ENCODE results near the gene PRKAR2B.
"Not testable (repeated sequence)": the region's sequence is repeated elsewhere in the genome, so short reads cannot be mapped to it uniquely, and the experiment has no call there.

Gene PRKAR2B

DNA sequence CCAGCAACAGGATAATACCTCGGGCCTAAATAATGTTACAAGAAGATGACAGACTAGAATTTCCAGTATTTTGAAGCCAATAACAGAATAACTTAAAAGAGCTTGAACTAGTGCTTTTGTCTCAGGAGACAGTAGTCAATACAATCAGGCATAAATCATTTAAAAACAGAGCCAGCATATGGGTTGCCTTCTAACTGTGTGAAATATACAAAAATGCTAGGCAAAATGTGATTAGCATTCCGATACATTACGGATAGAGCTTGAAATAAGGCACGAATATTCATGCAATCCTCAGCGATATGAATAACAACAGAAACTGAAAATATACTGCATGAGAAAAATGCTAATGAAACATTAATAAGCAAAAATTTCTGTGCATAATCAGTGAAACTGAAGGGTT lies 18.3 kb upstream of the PRKAR2B start:
- DNase-seq (ENCODE audit: low read depth in 2 of 3, low spot score in 1 of 3) = no peak

DNA sequence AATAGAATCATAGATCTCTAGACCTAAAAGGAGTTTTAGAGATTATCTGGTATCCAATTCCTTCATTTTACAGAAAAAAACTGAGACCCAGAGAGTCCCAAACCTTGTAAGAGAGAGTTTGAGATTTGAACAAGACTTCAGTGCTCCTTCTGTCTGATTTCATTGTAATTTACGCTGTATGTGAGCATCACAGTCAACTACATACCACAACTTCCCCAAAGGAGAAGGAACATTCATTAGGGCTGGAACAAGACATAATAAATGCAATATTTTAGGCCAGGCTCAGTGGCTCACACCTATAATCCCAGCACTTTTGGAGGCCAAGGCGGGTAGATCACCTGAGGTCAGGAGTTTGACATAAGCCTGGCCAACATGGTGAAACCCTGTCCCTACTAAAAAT lies 17.3 kb upstream of the PRKAR2B start:
- DNase-seq (ENCODE audit: low read depth in 2 of 3, low spot score in 1 of 3) = no peak

DNA sequence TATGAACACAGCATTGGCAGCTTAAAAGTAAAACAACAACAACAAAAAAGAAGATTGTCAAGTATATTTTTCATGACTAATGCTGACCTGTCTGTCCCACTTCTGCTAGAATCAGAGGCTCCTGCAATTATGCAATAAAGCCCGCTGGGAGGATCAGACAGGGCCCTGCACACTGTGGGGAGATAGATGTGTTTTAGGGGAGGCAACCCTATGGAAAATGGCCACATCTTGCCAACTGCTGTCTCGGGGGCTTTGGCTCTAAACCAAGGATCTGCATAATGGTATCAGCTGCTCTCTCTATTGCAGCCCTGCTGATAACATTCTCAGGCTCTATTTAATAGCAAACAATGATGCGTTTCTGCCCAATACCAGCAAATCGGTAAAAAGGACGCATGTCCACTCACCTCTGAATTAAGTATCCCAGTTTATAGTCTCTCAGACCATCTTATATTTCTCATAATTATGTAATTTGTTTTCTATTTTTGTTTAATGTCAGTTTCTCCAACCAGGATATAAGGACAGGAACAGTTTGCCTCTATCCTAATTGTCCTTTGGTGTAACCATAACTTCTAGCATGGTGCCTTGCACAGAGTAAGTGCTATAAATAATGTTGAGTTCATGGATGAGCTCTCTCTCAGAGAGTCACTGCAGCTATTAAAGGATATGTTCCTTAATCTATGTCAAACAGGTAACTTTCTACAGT lies 15.3 kb upstream of the PRKAR2B start:
- DNase-seq (ENCODE audit: low read depth in 2 of 3, low spot score in 1 of 3) = no peak

DNA sequence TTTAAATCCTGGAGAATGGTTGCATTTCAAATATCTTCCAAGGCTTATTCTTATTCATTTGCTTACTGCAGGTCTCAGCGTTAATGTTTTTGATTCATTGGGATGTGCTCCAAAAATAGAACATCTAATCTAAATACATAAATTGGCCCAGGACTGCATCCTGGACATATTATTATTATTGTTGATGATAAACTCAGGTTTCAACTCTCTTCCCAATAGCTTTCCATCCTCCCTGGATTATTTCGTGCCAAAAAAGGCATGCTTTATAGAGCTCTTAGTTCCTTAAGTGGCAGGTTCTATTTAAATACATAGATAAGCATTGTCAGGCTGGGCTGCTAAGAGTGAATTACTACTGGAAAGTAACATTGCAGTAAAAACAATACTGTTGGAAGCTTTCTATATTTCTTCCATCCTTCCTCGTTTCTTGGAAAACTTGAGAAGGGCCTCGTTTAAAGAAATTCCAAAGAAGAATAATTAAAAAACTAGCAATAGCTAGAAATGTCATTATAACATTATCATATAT lies 14.7 kb upstream of the PRKAR2B start:
- no peak for DNase-seq (ENCODE audit: low read depth in 2 of 3, low spot score in 1 of 3)

DNA sequence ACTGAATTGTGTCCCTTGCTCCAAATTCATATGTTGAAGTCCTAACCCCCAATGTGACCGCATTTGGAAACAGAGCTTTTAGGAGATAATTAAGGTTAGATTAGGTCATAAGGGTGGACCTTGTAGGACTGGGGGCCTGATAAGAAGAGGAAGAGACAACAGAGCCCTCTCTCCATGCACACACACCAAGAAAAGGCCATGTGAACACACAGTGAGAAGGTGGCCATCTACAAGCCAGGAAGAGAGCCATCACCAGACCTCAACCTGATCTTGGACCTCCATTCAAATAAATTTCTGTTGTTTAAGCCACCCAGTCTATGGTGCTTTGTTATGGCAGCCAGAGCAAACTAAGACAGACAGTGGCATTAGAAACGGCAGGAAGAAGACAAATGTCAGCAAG lies 12.5 kb upstream of the PRKAR2B start:
- DNase-seq (ENCODE audit: low read depth in 2 of 3, low spot score in 1 of 3) = no peak

DNA sequence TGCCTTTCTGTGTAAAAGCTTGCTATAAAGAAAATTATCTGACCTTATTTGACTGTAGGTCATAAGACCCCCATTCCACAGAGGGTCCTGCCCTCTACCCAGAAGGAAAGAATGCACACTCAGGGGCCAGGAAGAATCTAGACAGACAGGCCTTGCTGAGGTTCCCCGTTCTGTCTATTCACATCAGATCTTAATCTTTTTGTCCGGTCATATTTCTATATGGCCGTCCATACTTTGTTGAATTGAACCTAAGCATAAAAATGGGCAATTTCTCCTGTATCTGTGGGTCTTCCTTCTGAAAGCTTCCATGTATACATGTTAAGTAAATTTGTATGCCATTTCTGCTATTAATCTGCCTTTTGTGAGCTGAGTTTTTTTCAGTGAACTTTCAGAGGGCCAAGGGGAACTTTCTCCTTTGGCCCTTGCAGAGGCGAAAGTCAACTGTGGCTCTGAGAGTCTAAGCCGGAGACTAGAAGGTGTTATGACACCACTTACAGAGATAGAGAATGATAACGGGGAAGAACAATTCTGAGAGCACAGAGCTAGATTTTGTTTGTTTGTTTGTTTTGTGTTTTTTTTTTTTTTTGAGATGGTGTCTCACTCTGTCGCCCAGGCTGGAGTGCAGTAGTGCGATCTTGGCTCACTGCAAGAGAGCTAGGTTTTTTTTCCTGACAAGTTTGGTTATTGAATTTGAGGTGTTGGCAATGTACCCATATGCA lies 11.6 kb upstream of the PRKAR2B start:
- no peak for DNase-seq (ENCODE audit: low read depth in 2 of 3, low spot score in 1 of 3)

DNA sequence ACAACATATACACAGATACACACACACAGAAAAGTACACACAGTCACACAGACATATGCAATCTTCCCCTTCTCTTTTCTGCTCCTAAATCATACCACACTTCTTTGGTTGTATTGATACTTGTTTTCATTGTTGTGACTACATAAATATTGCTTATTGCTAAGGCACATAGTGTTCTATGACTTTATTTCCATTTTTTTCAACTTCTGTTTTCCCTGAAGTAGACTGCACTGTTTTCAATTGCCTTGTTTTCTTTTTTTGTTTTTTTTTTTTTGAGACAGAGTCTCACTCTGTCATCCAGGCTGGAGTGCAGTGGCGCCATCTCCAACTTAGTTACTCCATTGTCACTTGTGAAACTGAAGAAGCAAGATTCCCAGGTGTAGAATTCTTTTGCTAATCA lies 10.0 kb upstream of the PRKAR2B start:
- DNase-seq (ENCODE audit: low read depth in 2 of 3, low spot score in 1 of 3) = no peak

DNA sequence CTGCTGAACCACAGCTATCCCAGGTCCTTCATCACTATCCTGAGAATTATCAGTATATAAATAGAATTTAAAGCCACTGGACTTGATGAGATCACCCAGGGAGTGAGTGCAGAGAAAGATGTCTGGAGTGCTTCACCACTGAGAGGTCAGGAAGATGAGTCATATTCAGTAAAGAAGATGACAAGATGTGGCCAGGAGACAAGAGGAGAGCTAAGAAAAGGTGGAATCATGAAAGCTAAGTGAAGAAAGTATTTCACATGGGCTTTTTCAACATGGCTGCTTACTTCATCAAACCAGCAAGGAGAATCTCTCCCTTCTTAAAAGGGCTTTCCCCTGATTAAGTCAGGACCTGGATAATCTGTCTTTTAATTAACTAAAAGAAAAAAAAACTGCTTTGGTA lies 9.1 kb upstream of the PRKAR2B start:
- DNase-seq (ENCODE audit: low read depth in 2 of 3, low spot score in 1 of 3) = no peak

DNA sequence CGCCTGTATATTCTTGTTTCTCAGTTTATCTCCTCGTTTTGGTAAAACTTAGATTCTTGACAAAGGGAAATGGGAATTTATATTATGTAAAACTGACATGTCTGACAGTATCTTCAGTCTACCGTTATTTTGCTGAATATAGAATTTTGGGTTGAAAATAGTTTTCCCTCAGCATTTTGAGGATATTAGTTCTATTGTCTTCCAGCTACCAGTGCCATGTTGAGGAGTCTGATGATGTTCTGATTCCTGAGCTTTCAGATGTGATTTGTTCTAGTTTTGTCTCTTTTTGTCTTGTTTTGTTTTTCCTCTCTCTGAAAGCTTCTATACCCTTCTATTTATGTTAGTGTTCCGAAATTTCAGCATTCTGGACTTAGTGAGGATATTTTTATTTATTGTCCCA lies 8.0 kb upstream of the PRKAR2B start:
- DNase-seq (ENCODE audit: low read depth in 2 of 3, low spot score in 1 of 3) = no peak

DNA sequence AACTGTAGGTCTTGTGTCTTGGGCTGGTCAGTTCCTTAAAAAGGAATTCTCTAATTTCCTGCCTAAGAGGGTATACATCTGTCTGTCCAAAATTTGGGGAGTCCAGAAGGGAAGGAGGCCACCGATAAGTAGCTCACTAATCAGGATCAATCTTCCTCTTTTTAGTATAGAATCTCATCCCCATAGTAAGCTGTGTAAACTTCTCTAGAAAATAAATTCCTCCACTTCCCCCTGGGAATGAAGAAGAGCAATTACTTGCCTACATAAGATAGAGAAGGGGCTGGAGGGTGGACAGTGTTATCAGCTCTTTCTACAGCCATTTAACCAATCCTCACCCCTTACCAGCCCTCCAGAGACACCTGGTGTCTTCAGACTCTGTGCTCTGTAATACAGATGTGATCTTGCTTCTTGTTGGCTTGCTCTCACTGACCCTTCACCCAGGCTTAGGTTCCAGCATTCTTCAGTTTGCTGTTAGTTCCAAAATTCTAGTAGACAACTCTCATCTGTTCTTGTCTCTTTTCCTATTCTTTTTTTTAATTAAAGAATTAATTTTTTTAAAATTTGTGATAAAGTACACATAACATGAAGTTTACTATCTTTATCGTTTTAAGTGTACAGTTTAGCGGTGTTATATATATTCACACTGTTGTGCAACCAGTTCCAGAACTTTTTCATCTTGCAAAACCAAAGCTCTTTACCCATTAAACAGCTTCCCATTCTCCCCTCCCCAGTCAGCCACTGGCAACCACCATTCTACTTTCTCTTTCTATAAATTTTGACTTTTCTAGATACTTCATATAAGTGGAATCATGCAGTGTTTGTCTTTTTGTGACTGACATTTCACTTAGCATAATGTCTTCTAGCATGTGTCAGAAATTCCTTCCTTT lies 6.5 kb upstream of the PRKAR2B start:
- no peak for DNase-seq (ENCODE audit: low read depth in 2 of 3, low spot score in 1 of 3)

DNA sequence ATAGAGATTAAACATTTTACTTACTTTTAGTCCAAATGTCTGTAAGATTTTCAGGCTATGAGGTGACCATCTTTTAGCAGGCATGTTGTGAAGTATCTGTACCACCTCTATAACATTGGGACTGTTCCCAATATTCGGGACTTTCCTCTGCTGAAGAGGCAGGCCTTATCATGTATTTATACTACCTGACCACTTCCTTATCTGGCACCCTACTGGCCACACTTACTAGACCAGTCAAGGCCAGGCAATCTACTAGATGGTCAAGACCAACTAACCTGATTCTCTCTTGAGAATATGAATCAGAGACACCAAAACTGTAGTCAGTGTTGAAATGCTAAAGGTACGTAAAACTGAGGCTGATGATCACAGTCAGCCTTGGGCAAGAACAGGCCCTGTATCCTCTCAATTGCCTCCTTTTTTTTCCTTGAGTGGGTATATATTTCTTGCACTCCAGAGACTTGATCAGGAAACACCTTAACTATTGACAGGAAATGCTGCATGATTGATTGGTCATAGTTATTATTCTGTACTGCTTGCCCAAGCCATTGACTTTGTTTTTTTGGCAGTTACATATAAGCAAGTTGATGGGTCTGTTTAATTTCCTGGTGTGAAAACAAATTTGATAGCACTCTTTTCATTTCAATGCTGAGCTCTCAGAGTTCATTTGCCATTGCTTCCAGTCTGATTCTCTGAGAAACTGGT lies 5.2 kb upstream of the PRKAR2B start:
- no peak for DNase-seq (ENCODE audit: low read depth in 2 of 3, low spot score in 1 of 3)

DNA sequence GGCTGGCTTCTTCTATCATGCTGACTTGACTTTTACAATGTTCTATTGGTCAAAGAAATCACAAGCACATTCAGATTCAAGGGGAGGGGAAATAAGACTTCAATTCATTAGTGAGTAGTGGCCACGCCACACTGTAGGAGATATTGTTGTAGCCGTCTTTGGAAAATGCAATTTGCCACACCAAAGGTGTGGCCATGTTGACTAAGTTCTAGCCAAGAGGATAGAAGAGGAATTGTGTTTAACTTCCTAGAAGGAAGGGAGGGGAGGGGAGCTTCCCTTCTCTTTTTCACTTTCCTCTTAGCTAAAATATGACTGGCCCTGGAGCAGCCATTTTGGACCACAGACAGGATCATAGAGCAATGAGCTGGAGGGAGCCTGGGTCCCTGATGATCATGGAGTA lies 3.4 kb upstream of the PRKAR2B start:
- DNase-seq (ENCODE audit: low read depth in 2 of 3, low spot score in 1 of 3) = no peak

DNA sequence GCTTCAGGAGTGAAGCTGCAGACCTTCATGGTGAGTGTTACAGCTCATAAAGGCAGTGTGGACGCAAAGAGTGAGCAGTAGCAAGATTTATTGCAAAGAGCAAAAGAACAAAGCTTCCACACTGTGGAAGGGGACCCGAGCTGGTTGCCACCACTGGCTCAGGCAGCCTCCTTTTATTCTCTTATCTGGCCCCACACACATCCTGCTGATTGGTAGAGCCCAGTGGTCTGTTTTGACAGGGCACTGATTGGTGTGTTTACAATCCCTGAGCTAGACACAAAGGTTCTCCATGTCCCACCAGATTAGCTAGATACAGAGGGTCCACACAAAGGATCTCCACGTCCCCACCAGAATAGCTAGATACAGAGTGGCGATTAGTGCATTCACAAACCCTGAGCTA lies 2.7 kb upstream of the PRKAR2B start:
- DNase-seq (ENCODE audit: low read depth in 2 of 3, low spot score in 1 of 3) = not testable (repeated sequence)

DNA sequence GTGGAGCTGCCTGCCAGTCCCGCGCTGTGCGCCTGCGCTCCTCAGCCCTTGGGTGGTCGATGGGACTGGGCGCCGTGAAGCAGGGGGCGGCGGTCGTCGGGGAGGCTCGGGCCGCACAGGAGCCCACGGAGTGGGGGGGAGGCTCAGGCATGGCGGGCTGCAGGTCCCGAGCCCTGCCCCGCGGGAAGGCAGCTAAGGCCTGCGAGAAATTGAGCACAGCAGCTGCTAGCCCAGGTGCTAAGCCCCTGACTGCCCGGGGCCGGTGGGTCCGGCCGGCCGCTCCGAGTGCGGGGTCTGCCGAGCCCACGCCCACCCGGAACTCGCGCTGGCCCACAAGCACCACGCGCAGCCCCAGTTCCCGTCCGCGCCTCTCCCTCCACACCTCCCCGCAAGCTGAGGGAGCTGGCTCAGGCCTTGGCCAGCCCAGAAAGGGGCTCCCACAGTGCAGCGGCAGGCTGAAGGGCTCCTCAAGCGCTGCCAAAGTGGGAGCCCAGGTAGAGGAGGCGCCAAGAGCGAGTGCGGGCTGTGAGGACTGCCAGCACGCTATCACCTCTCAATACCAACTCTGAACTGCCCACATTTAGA lies 2.1 kb upstream of the PRKAR2B start:
- not testable (repeated sequence) for DNase-seq (ENCODE audit: low read depth in 2 of 3, low spot score in 1 of 3)

DNA sequence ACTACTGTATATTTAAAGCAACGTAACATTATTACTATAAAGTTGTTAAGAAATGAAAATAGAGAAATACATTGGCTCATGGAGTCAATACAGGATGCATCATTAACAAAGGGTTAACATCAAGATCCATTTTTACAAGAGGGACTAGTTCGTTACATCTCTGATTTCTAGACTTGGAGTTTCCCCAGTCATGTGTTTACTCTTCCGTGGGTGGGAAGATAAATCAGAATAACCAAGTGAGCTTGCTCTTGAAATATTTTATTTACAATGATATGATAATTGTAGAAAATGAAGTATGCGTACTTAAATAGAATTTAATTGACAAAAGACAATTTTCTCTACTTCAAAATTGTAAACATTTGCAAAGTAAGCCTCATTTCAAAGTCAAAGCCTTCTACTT lies 1.0 kb upstream of the PRKAR2B start:
- no peak for DNase-seq (ENCODE audit: low read depth in 2 of 3, low spot score in 1 of 3)

DNA sequence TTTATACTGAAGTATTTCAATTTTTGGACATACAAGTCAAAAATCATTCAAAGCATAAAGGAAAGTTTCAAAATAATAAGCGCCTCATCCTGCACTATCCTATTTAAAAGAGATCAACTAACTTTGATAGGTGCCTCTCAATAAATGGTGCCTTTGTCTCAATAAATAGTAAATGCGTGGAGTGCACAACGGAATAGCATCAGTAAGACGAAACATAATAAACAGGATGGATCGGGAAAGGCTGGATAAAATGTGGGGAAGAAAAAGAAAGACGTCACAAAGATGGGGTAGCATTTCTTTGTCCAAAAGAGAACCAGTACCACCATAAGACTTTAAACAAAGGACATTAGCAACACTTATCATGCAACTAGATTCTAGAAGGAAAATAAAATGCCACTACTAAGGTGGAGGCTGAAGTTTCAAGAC lies 571 bp upstream of the PRKAR2B start:
- DNase-seq (ENCODE audit: low read depth in 2 of 3, low spot score in 1 of 3) = no peak

DNA sequence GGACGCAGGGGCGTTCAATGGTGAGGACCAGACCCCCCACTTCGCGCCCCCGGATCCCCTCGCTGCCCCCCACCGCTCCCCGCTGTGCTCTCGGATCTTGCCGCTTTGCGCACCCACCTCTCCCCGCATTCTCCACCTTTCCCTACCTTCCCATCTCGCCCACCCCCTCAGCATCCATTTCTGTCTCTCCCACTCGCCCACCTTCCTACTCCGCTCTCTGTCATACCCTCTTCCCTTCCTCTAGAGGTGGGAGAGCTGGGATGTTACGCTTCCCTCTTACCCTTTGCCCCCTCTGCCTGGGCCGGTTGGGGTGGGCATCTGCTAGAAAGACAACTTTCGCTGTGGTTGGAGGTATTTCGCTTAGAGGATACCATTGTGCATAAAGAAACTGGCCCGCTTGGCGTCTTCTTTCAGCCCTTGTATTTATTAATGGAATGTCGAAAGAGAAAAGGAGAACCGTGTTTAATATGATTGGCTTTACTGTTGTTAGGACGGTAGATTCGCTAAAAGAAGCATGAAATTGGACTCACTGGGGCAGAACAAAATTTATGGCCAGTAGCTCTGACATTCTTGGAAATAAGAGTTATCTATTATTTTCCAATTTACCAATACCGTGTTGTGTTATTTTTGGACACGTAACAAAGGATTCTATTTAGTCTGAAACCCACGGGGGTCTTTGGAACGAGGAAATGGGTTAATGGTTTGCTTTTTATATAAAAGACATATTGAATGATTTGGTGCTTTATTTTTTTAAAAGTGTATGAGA lies 873 bp downstream of the PRKAR2B start:
- no peak for DNase-seq (ENCODE audit: low read depth in 2 of 3, low spot score in 1 of 3)

DNA sequence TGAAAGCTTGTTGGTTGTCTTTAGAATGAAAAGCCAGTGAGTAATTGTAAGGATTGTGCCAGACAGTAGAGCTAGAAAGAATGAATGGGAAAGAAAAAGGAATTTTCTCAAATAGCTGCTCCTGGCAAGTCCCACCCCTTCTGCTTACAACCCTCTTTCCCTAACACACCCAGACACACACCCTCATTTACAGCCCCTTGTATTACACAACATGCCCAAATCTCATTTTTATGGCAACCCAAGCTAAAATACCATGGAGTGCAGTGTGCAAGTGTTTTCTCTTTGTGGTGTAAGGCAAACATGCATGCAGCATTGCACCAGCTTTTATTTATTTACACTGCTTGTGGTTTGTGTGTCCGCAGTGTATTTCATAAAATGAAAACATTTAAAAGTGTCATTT lies 1.5 kb downstream of the PRKAR2B start:
- no peak for DNase-seq (ENCODE audit: low read depth in 2 of 3, low spot score in 1 of 3)

DNA sequence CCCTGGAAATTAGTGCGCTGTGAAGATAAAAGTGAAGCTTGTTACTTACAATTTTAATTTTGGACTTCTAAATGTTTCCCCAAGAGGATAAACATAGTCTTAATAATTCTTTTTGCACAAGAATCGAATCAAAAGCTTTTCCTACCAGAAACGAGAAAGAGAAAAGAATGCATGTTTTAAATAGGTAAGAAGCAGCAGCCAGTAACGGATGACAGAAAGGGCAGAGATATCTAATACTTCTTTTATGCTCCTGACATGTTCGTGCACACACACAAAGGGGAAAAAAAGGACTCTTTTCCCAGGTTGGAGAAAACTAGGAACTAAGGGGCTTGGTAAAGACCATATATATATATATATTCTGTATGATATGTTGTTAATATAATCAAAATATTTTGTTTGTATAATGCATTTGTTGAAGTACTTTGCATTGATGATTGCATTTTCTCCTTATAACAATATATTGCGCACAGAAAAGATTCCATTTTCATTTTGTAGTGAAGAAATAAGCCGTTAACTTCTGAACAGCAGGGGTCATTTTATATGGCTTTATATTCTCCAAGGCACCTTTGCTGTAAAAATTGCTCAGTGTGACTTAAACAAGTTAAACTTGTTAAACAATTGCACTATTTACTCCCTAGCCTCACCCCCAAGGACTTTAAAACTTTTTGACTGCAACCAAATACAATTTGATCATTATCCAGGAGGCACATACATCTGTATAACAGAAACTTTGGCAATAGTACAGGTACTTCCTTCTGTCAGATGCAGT lies 2.2 kb downstream of the PRKAR2B start:
- no peak for DNase-seq (ENCODE audit: low read depth in 2 of 3, low spot score in 1 of 3)

All from stimulated activated CD4-positive, alpha-beta T cell treated with anti-CD3 and anti-CD28 coated beads, Interleukin-12 subunit alpha, Interleukin-12 subunit beta, amount 100 ng/mL, for 48 hours (primary cell).